Measurements from ENCODE around the gene AP2A2.
A peak's percentile ranks its signal among the peaks of the same experiment; 100 is the strongest.

Gene AP2A2

GRCh38 chr11:1042626-1043562, 117.2 kb downstream of the AP2A2 start:
- DNase-seq (ENCODE audit: low spot score): no peak

DNA sequence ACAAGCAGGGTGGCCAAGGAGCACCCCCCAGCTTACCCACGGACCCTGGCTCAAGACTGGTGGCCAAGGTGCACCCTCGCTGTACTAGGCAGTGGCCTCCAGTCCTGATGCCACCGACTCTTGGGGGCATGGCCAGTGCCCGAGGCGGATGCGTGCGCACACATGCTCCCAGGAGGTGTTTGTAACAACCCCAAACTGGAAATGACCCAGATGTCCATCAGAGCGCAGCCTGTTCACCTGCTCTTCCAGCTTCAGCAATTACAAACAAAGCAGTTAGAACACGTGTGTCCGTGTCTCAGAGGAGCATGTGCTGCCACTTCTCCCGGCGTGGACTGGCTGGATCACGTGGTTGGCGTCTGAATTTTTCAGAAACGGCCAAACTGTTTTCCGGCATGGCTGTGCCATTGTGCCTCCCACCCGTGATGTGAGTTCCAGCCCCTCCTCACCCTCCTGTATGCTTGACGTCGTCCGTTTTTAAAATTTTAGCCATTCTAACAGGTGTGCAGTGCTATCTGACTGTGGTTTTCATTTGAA, 118.0 kb downstream of the AP2A2 start:
- no peak for DNase-seq (ENCODE audit: low spot score)

DNA sequence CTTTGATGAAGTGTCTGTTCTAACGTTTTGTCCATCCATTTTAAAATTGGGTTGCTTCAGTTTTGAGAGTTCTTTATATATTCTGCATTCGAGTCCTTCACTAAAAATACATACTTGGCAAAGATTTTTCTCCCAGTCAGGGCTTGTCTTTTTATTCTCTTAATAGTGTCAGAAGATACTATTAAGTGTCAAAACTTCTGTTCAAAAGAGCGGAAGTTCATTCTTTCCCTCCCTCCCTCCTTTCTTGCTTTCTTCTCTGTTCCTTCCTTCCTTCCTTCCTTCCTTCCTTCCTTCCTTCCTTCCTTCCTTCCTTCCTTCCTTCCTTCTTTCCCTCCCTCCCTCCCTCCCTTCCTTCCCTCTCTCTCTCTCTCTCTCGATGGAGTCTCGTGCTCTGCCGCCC, 118.5 kb downstream of the AP2A2 start:
- no peak for DNase-seq (ENCODE audit: low spot score)

DNA sequence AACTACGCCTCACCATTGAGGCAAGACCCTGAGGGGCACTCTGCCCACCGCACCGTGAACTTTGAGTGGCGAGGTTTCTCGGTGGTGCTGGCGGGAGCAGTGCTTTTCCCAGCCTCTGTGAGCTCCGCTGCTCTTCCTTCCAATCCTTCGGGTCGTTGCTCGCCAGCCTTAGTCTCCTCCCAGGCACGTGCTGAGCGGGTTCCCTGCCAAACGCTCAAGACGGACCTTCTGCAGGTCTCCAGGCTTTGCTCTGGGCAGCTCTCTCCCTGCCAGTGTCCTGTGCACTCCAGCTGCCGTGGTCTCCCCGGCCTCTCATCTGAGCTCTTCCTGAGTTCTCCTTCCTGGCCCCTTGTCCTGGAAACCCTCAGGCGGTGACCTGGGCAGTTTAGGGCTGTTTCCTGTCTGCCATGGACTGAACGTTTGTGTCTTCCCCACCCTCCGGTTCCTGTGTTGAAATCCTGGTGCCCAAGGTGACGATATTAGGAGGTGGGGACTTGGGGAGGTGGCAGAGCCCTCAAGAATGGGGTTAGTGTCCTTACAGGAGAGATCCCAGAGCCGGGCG, 122.0 kb downstream of the AP2A2 start:
- DNase-seq (ENCODE audit: low spot score): no peak

DNA sequence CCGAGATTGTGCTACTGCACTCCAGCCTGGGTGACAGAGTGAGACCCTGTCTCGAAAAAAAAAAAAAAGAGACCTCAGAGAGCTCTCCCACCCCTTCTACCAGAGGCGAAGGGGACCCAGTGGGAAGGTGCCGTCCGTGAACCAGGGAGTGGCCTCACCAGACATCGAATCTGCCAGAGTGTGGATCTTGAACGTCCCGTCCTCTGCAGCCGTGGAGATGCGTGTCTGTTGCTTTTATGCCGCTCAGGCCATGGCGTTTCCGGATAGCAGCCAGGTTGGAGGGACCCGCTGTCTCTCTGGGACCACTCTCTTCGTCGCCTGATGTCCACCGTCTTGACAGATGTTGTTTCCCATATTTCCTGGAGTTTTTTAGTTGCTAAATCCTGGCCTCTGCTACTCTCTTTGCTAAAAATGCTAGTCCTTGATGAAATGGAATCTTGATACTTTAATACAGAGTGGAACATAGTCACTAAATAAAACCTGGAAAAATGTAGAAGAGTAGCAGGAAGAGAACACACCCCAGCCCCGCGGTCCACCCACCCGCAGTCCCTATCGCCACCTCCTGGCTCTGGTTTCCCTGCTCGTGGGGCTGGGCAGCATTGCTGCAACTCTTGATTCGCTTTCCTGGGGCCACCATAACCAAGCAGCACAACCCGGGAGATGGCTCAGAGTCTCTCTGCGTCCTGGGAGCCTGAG, 122.9 kb downstream of the AP2A2 start:
- DNase-seq (ENCODE audit: low spot score): no peak

DNA sequence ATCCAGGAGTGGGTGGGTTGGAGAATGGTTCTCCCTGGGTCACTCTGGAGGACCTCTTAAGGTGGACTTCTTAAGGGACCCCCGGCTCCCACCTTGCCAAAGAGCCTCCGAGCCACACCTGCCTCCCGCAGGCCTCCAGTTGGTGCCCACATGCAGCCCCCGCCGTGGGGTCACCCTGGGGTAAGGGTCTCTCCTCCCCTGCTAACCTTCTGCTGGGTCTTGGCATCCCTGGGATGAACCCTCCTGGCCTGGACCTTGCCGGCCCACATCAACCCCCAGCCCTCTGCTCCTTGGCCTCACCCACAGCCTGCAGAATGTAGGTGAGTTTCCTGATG, 123.4 kb downstream of the AP2A2 start:
- no peak for DNase-seq (ENCODE audit: low spot score)

GRCh38 chr11:1049431-1049891, 123.8 kb downstream of the AP2A2 start:
- no peak for DNase-seq (ENCODE audit: low spot score)

DNA sequence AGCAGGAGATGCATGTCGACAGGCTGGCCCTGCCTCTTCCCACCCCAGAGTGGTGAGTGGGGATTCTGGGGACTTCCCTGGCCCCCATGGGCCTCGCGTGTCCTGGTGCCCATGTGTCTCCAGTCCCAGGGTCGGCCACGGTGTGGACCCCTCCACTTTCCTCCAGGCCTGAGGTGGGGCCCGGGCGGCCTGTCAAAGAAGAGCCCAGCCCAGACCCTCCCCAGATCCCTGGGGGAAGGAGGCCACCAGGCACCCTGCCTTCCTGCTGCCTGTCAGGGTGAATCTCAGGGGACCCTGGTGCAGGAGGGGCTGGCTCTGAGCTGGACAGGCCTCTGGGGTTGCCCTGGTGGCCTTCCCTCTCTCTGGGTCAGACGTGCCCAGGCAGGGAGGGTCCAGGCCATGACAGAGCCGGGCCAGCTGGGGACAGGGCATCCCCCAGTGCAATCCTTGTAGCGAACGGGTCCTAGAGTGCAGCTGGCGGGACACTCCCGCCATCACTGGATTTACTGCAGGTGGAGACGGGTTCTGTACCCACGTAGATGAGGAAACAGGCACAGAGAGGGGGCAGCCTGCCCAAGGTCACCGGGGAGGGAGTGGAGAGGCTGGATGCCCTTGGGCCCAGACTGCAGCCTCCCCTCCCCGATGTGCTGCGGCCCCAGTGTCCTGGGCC, 124.4 kb downstream of the AP2A2 start:
- DNase-seq (ENCODE audit: low spot score): no peak

DNA sequence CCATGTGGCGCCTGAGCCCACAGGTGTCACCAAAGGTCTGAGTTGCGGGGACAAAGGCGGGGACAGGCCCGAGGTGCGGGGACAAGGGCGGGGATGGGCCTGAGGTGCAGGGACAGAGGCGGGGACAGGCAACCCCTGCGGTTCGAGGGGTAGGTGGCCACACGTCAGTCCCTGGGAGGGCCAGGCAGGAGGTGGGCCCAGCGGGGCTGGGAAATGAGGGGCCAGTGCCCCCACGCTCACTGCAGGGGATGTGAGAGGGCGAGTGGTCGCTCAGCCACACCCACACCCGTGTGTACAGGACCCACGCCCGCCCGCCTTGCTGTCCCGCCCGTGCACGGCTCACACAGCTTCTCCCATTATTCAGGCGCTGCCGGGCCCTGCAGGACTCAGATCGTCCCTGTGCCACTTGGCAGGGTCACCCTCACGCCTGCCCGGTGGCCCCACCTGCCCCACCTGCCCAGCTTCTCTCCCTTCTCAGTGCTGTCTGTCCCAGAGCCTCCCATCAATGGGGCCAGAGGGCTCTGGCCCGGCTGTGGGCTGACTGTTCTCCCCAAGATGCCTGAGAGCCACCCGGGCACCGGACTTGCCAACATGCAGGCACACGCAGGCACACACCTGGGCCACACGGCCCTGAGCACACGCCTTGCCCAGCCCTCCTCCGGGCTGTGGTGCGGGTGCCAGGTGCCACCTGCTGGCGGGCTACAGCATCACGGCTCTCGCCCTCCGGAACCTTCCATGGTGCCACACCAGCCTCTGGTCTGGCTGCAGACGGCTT, 125.1 kb downstream of the AP2A2 start:
- peak; percentile 68 for DNase-seq (ENCODE audit: low spot score)

DNA sequence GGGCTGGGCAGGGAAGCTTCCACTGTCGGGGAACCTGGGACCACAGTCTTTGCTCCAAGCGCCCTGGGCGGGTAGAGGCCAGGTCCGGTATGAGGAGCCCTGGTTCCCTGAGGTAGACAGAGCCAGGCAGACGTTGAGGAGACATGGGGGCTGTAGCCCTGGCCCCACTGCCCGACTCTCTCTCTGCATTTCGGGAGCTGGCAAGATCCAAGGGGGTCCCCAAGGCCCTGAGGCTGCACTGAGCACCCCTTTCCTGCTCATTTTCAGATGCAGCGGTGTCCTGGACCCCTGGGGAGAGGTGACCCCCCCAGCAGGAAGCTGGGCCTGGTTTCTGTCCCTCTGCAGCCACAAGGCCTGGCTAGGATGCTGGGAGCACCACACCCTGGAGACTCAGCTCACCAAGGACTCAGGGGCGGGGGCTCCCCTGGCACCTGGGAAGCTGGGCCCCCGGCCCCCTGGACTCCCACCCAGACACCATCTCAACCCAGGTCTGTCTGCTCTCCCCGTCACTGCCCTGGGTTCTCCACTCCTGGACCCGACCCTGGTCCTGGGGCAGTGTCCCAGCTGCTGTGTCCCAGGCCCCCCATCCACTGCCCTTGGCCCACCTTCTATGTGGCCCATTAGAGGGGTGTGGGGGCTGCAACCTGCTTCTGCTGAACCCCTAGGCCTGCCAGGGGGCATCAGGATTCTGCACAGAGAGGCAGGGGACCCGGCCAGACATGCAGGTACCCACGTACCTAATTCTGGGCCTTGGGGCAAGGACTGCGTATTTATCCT, 125.9 kb downstream of the AP2A2 start:
- no peak for DNase-seq (ENCODE audit: low spot score)

DNA sequence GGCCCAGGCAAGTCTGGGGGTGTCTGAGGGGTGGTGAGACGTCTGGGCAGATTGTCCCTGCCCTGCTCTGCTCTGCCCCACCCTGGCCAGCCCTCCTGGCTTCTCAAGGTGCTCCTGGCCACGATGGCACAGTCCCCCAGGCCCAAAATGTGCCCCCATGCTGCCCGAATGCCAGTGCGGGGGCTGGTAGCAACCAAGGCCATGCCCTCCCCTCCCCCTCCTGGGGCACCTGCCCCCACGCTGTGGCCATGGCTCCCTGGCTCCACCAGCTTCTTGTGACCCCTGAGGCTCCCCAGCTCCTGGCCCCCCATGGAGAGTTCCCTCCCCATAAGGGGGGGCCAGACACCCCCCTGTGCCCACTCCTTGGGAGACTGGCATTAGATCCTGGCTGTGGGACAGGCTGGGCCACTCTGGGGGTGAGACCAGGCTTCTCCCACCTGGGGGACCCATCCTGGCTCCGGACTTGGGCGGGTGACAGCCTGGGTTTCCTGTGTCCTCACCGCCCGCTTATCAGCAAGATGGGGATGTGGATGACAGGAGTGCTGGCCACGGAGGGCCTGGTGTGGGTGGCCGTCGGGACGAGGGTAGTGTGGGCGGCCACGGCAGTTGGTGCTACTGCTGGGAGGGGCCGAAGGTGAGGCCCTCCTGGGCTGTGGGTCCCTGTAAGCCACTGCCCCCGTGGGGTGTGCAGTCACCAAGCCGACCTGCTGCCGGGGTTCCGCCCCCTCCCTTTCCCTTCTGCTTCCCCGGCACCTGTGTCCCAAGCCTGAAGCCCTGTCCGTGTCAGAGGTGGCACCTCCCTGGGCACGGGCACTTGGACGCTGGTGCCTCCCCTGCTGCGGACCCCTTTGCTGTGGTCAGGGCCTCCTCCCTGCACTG, 126.7 kb downstream of the AP2A2 start:
- DNase-seq (ENCODE audit: low spot score): no peak

DNA sequence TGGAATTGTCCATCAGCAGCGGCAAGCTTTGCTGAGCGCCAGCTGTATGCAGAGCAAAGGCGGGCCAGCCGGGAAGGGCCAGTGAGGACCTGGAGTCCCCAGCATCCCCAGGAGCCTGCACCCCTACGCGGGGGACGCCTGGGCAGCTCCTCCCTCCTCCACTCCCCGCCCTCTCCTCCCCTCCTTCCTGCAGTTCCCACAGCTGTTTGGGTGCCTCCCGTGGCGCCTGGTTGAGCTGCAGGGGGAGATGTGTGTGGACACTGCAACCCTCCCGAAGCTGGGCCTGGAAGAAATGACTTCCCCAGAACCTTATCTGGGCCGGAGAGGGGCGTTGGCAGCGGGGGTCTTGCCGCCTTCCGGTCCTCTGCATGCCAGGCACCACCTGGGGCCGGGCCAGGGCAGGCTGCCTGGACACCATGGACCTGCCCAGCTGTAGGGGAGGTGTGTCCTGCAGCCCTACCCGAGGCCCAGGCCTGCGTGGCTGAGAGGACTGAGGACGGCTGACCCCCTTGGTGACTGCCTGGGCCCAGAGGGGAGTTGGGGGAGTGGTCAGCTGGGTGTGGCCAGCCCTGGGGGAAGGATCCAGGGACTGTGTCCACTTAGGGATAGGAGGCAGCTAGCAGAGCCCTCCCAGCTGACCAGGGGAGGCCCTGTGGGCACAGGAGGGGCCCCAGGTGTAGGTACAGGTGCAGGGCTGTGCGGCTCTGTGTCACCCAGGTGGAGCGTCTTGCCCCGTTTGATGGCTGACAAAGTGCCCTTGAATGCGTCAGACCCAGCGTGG, 127.6 kb downstream of the AP2A2 start:
- no peak for DNase-seq (ENCODE audit: low spot score)

DNA sequence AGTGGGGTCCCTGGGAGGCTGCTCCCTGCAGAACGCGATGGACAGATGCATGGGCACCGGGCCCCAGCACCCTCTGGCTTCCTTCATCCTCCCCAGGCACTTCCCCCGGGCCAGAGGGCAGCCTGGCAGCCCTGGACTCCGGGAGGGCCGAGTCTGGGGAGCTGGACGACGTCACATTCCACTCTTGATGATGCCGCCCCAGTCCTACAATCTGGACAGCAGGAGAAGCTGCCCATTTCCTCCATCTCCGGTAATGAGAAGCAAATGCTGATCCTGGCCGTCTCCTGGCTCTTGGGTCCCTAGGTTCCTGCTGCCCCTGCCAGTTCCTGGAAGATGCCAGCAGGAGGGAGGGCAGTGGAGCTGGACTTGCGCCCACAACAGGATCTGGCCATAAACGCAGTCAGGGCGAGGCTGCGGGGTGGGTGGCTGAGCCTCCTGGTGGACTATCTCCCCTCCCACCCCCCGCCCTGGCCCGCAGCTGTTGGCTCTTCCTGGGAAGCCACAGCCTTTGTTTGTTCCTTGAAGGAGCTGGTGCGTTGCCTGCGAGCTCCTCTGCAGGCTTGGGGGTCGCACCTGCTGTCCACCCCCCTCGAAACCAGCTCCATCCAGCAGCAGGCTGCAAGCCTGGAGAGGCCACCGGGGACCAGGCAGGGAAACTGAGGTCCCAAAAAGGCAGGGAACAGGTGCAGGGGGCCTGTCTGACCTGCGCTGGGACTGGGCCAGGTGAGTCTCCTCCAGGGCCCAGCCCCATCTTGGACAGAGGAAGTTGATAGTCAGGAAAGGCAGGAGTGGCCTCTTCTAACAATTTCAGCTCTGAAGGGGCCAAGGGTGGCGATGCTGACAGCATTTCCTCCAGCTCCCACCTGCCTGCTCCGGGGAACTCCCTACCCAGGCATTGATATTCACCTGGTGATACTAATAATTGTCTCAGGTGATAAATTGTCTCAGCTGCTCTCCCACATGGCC, 128.8 kb downstream of the AP2A2 start:
- DNase-seq (ENCODE audit: low spot score): no peak

DNA sequence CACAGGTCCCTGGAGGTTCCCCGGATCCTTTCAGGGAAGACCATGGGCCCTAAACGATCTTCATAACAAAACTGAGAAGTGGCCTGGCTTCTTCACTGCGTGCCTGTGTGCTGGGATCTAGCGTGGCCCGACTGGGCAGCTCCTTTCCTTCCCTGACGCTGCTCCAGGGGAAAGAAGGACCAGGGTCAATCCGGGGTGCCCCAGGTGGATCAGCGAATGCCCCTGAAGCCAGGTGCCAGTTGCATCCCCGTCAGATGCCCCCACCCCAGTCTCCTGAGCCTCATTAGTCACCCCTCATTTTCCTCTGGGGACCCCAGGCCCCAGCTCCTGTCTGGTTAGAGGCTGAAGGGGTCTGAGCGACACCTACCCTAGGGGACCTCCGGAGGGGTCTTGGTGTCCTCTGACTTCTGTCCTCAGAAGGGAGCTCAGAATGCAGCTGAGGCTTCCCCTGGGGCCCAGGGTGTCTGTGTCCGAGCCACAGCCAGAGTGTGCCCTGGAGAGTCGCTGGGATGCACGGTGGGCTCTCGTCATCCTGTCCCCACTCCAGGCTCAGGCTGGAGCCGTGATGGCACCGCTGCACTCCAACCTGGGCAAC, 129.5 kb downstream of the AP2A2 start:
- no peak for DNase-seq (ENCODE audit: low spot score)

DNA sequence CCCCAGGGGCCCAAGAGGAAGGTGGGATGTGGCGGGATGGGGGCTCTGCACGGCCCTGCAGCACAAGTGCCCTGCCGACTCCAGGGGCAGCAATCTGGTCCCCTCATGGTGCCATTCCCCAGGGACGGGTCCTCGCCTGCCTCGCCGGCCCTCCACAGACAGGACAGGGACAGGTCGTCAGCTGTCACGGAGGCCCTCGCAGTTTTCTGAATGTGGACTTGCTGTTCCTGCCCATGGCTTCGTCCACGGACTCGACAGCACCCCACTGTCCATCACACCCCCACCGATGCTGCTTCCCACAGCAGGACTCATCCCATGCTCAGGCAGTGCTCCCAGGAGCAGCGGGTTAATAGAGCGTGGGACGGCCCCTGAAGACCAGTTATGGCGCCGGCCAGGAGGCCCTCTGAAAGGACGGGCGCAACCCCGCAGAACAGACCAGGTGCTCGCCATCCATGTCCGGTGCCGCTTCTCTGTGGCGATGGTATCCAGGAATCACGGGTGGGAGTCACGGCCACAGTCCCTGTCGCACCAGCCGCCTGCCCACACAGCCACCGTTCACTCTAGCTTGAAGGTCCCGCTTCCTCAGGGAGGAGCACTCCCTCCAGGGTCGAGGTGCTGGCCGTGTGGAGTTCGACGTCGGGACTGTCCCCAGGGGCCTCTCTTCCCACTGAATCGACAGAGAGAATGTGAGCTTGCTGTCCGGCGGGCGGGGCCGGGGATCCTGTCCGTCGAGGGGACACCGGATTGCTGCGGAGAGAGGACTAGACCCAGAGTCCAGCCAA, 130.5 kb downstream of the AP2A2 start:
- no peak for DNase-seq (ENCODE audit: low spot score)

DNA sequence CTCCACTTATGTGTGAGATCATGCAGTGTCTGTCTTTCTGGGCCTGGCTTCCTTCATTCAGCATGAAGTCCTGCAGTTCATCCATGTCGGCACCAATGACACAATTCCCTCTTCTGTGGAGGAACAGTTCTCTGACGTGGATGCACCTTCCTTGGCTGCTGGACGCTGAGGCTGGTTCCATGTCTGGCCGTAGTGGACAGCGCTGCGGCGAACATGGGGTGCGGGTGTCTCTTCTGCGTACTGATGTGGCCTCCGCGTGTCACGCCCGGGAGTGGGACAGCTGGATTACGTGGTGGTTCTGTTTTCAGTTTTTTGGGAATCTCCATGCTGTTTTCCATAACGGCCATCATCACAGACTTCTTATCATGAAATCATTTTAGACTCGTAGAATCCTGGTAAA, 132.1 kb downstream of the AP2A2 start:
- no peak for DNase-seq (ENCODE audit: low spot score)
